SH-SY5Y (cell line): ENCODE results near the gene TGFB2.

Experiments used
- GATA2 ChIP-seq: IDR thresholded peaks from 2 replicates; pipeline ENCODE4 v1.6.1; 2011; ENCODE audit warnings: mild to moderate bottlenecking, low read depth, low read length
- GATA3 ChIP-seq: IDR thresholded peaks from 2 replicates; pipeline ENCODE4 v1.6.1; 2011; ENCODE audit warnings: low read depth, mild to moderate bottlenecking, low read length, moderate library complexity

Gene TGFB2

DNA sequence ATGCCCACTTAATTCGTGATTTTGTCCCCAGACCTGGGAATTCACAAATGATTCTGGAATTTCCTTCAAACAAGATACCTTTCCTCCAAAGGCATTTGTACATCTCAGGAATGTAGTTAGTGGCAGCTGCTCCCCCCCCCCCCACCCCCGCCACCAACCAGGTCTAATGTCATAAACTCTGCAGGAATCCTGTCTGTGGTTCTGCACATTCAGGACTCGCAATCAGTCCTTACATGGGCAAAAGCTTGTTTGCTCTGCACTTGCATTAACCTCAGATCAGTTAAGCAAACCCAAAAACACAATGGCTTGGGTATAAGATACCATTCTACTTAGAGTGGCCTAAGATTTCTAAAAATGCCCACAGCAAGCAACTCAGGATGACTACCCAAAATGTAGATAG, 143.8 kb downstream of the TGFB2 start:
- TF ChIP-seq GATA3 (no peak), GATA2 (no peak)

GRCh38 chr1:218490406-218490922, 145.3 kb downstream of the TGFB2 start:
- TF ChIP-seq GATA2, result no peak
- no peak for TF ChIP-seq GATA3

DNA sequence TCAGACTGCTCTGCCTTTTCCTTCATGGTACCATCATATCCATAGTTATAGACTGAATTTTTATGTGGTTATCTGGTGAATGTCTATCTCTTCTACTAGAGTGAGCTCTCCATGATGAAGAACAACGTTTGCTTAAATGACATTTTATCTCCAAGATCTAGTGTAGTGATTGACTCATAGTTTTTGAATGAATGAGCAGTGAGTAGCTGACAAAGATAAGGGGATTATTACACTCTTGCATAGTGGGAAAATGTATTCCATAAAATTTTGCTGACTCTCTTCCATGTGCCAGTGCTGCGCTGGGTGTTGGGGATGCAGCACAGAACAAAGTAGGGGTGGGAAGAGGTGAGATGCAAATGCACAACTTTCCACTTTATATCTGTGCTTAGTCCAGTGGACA, 147.7 kb downstream of the TGFB2 start:
- TF ChIP-seq GATA2, result no peak
- no peak for TF ChIP-seq GATA3

- no peak for TF ChIP-seq GATA3
- TF ChIP-seq GATA2, result no peak
Measured at GRCh38 chr1:218493986-218494385, 148.8 kb downstream of the TGFB2 start.
